Hepatocyte (in vitro differentiated cells): ENCODE measurements around the gene DLGAP3.

Experiments used
- EZH2 ChIP-seq: fragments of 200-600 bp; sonication (generic); IDR thresholded peaks from 2 replicates; pipeline ENCODE4 v1.6.1; 2016; ENCODE audit warnings: antibody characterized with exemption, mild to moderate bottlenecking, borderline replicate concordance
- EZH2phosphoT487 ChIP-seq: fragments of 200-600 bp; sonication (generic); IDR thresholded peaks from one replicate; pipeline ENCODE4 v1.6.1; 2018; ENCODE audit warnings: antibody characterized with exemption, mild to moderate bottlenecking, low read depth, moderate library complexity; ENCODE audit not compliant: unreplicated experiment, severe bottlenecking
- TF ChIP-seq, protein P1 (sequence below): fragments of 200-600 bp; sonication (generic); IDR thresholded peaks from 2 replicates; pipeline ENCODE4 v1.5.1; 2016; ENCODE audit warnings: antibody characterized with exemption, mild to moderate bottlenecking; ENCODE audit not compliant: poor library complexity

DNA sequence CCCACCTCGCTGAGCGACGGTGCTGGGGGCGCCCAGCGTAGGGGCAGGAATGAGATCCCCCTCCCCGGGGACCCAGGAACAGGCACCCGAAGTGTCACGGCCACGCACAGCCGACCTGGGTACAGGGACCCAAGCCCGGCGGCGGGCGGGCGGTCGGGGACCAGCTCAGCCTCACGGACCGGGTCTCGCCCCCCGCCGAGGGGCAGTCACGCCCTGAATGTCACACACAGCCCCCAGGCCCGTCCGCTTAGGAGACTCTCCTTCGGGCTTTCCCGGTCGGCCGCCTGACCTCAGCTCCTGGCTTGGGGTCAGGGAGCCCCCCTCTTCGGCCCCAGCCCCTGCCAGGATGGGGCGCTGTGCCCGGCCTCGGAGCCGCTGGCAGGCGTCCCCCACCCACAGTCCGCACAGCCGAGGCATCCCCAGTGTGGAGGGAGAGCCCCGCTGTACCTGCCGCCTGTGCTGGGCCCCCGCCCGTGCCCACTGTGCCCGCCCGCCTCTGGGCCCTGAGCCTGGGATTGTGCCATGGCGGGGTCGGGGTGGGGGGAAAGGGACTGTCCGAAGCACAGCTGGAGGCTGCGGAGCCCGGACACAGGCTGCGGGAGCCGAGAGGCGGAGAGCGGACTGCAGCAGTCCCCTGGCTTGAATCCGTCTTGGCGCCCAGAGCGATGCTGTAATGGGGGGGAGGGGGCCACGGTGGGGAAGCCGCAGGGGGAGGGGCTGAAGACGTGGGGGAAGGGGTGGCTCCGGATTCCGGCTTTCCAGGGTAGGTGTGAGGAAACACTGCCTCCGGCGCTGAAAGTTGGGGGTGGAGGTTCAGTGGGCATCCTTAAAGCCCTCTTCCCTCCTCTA lies 627 bp upstream of the DLGAP3 start:
- TF ChIP-seq, protein P1, sequence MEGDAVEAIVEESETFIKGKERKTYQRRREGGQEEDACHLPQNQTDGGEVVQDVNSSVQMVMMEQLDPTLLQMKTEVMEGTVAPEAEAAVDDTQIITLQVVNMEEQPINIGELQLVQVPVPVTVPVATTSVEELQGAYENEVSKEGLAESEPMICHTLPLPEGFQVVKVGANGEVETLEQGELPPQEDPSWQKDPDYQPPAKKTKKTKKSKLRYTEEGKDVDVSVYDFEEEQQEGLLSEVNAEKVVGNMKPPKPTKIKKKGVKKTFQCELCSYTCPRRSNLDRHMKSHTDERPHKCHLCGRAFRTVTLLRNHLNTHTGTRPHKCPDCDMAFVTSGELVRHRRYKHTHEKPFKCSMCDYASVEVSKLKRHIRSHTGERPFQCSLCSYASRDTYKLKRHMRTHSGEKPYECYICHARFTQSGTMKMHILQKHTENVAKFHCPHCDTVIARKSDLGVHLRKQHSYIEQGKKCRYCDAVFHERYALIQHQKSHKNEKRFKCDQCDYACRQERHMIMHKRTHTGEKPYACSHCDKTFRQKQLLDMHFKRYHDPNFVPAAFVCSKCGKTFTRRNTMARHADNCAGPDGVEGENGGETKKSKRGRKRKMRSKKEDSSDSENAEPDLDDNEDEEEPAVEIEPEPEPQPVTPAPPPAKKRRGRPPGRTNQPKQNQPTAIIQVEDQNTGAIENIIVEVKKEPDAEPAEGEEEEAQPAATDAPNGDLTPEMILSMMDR: no peak
- peak; percentile 66 for TF ChIP-seq EZH2phosphoT487
- peak; percentile 87 for TF ChIP-seq EZH2
